ENCODE measurements around the gene ARPC5L. TPM values are rescaled to one million over a fixed set of nuclear protein-coding genes. Genes with fewer than 3 reads are reported as not detected.
A peak's percentile ranks its signal among the peaks of the same experiment; 100 is the strongest.

ARPC5L gene
- total RNA-seq, 1 donor from 2014 or later, result 10.1 TPM

DNA sequence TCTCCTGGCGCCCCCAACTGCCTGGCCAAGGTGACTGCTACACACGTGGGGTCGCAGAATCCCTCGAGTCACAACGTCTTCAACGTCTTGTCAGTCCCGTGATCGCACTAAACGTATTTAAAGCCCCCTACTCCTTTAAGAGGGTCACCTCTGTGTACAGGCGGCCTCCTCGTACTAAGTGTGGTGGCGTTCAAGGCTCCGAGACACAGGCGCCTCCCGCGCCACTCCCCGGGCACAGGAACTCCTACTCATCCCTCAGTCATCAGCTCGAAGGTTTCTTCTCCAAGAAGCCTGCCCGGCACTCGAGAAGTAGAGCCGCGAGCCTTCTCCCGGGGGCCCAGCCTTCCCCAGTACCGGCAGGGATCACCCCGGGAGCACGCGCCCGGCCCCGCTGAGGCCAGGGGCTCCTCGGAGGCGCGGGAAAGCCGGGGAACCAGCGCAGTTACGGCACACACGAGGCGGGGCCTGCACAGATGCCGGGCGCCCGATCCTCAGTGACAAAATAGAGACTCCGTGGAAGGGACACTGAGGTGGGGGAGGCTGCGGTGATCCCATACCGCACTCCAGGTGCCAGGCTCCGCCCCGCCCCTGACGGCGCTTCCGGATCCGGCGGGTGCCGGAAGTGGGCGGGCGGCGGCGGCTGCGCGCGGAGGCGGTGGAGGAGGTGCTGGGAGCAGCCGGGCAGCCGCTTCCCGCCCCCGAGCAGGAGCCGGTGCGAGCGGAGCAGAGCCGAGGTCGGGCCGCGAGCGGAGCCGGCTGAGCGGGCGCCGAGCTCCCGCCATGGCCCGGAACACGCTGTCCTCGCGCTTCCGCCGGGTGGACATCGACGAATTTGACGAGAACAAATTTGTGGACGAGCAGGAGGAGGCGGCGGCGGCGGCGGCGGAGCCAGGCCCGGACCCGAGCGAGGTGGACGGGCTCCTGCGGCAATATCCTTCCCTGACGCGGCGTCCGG lies 6.9 kb downstream of the ARPC5L start:
- peak; percentile 83 for DNase-seq

DNA sequence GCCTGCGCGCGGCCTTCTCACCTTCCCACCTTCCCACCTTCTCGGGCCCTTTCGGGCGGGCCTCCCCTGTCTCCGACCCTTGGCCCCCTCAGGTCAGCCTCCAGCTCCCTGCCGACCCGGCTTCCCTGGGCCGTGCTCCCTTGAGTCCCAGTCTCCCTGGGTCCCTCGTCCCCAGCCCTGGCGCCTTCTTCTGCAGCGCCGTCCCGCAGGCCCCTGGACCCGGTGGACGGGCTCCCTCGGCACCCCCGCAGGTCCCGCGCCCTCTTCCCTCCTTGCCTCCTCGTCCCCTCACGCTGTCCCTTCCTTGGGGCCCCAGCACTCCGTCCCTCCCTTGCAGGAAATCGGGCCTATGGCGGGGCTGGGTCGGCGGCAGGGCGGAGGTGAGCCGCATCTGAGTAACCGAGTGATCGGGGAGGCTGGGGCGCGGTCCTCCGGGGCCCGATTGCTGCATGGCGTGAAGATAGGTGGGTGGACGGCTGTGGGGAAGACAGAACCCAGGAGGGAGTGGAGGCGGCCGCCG lies 7.6 kb downstream of the ARPC5L start:
- DNase-seq, result no peak

DNA sequence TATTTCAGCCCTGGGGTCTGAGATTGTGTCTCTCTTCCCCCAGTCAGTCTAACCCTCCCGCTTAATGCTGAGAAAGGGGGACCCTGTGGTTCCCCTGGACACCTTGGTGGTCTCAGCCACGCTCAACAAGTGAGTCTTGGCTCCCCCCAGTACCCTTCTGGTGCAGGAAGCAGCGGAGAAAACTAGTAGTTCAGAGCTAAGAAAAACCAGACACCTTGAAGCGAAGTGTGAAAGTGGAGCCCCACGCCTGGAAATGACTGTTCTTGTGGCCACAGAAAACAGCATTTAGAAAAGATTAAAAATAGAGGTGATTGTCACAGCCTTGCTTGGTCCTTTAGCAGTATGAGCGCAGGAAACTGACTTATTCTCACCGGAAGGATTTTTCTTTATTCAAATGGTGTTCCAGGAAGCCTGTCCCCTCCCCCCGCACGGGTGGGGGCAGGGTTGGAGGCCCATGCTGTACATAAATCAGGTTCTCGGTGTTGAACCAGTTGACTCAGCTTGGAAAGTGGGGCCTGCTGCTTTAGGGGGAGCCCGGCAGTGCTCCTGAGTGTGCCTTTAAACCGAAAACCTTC lies 8.1 kb downstream of the ARPC5L start:
- no peak for DNase-seq

DNA sequence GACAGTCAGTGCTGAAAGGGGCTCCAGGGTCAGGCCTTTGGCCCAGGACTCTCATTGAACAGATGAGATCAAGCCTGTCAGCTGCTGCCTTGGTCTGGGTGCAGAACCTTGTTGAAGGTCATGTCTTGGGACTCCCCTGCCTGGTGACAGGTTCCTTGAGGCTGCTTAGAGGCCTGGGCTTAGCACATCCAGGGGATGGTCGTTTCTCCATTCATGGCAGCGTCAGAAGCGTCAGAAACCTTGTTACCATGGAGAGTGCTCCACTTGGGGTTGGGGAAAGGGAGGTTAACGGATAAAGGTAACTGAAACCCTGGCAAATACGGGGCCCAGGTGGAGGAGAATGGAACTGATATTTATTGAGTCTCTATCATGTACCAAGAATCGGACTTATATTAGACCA lies 8.8 kb downstream of the ARPC5L start:
- DNase-seq, result no peak

DNA sequence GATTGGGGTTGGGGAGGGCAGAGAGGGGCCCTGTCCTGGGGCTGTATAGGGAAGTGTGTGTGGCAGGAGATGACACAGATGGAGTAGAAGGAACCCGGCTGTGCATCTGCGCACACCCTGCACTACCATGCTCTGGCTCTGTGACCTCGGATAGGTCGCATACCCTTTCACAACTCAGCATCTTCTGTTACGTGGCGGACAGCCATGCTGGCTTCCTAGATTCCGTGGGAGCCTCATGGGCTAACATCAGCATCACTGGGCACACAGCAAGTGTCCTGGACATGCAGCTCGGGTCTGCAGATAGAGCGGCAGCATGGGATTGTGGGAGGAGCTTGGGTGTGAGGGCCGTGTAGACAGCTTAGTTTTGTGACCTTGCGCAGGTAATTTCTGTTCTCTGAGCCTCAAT lies 9.2 kb downstream of the ARPC5L start:
- no peak for DNase-seq

DNA sequence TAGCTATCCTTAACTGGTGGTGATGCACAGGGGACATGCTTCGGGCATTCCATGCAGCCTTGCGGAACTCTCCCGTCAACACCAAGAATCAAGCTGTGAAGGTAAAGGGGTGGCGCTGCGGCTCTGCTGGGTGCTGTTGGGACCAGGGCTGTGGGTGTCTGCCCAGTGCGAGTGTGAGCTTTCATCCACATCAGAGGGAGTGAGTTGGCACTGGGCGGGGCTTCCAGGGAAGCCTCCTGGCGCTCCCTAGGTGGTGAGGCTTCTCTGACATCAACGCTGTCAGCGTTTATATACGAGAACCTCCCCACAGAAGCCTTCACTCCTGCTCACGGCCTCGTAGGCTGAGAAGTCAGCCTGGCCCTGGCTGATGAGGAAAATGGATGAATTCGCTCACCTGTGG lies 11.7 kb downstream of the ARPC5L start:
- peak; percentile 61 for DNase-seq

DNA sequence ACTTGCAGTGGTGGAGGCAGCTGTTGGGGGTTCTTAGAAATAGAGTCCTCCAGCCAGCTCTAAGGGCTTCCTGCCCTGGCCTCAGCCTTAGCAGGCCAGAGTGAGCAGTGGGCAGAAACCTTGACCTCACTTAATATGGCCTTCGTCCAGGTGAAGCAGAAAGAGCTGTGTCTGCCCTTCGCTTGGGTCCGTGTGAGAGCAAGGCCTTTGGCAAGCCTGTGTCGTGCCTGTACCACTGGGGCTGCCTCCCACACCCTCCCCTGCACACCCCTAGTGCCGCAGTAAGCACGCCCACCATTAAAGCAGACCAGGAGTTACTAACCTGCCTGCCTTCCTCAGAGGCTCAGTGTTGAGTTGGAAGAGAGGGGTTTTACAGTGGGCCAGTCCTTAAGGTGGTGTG lies 13.6 kb downstream of the ARPC5L start:
- DNase-seq, result no peak

DNA sequence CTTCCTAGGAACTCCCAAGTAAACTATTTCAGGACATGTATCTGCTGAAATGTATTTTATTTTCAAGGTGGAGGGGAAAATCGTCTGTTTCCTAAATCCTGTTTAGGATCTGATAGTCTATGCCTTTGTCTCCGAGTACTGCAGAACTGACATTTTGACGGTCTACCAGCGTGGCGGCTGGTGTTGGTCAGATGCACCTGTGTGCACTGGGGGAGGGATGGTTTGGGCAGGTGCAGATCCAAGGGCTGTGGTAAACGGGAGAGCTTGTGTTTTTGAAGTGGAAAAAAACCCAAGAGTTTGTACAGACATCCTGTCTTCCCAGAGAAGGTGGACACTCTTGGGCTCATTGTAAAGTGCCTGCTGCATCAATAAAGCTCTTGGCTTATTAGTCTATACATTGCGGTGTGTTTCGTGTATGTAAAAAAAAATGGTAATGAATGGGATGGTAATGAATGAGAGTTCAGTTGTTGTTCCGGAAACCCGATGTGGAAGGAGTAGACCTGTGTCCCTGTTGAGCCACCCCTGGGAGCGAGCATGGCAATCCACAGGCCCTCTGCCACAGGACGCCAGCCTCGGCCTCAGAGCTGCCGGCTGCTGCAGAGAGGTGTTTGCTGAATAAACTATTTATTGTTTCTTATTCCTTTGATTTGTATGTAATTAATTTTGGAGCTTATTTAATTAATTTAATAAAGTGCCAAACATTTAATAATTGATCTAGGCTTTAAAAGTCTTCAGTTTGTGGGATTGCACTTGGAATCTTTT lies 15.3 kb downstream of the ARPC5L start:
- DNase-seq, result no peak

DNA sequence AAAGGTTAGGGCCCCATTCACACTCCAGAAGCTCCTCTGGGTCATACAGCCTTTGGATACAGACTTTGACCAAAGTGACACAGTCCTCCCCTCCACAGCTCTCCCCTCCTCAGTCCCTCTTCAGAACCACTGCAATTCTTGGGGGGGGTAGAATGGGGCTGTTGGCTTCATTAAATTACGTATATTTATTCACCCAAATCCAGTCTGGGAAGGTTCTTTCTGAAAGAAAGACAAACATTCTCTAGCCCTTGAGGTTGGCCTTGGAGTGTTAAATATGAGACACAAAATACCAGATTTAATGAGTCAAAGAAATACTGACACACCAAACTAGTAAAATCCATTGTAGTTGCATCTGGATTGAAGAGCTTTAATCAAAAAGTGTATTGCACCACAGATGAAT lies 16.1 kb downstream of the ARPC5L start:
- no peak for DNase-seq

DNA sequence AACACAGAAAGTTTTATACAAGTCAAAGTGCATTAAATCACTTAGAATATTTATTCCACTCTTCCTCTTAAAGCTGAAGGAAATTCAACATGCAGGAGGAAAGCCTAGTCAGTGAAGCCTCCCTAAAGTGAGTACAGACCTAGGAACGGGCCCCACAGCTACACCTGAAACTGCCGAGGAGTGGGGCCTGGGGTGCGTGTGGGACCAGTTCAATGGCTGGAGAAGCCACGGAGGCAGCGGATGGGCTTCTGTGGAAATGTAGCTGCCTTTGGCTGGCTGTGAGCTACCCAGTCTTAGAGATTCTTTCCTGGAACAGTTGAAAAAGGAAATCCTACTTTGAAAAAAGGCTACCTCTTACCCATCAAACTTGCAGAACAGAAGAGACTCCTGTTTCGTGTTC lies 16.6 kb downstream of the ARPC5L start:
- DNase-seq, result no peak

DNA sequence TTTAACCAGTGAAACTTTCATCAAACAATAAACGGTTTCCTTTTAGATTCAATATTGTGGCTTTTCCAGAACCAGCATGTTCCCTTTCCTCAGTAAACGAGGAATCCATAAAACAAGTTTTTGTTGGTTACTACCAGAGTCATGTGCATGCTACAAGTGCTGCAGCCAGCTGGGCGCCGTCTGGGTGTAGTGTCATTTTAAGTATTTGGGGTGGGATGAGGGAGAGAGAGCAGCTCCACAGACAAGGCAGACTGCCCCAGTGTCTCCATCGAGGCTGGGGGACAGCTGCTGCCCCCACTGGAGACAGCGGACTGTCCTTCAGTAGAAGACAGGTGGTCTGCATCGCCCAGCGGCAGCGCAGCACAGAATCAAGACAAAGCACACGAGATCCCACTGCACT lies 17.3 kb downstream of the ARPC5L start:
- DNase-seq, result no peak

DNA sequence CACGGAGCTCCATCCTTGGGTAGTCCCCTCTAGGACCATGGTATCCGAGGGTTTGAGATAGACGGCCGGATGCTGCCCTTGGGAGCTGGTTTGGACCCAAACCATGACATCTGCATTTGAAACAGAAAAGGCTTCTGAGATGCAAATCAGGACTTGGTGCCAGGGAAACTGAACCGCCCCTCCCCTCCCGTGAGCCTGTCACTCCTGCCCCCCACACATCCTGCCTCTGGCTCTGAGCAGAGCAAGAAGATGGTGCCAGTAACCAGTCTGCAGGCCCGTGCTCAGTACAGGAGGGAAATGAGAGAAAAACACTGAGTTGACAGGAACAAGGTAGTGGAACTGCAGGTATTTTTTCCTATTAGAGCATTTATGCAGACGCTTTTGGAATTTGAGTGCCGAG lies 18.6 kb downstream of the ARPC5L start:
- no peak for DNase-seq

DNA sequence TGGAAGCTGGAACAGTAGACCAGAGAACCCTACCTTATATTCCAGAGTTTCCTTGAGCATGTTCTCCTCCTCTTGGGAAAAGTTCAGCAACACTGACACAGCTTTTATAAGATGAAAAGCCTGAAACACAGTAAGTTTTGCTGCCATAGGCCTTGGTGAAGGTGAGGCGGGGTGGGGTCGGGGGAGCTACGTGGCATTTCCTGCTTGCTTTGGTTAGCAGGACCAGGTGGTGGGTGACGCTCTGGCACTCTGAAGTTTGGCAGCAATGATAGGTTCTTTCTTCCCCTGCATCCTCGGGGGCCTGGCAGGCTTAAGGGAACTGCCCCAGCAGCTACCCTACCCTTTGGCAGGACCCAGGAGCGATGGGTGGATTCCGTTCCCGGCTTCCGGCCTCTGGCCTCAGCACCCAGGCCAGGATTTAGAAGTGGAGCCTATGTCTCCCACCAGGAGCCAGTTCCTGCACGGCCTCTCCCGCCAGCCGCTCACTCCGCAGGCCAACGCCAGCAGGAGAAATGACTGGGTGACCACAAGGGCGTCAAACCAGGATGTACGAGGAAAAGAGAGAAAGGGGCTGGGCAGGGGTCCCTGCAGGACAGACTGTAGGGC lies 19.3 kb downstream of the ARPC5L start:
- no peak for DNase-seq

DNA sequence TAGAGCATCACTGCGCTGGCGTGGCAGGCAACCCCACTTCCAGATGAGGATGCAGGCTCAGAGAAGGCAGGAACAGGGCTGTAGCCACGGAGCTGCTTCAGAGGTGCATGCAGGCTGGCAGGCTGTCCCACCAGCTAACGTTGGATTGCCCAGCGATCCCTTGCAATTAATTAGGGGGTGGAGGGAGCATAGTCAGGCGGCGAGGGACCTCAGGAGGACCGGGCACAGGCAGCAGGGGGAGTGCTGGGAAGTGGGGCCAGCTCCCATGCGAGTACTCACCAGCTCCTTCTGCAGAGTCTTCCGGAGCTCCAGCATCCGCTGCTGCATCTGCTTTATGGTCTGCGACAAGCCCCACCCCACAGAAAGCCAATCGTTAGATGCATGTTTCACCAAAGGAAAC lies 20.3 kb downstream of the ARPC5L start:
- DNase-seq, result no peak

DNA sequence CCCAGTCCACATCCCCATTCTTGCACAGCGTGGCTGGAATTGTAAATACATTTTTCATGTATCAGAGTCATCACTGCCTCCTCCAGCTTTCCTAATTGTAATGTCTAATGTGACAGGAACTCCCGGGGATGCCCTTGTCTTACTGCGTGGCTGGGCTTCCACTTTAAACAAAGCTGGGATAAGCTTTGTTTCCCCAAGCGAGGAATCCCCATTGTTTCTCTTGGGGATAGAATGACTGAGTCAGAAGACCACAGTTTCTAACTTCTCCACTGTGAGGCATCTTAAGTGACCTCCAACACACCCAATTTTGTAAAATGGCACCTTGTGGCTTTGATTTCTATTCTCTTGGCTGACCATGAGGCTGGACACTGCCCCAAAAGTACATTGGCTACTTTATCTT lies 22.4 kb downstream of the ARPC5L start:
- DNase-seq, result no peak

DNA sequence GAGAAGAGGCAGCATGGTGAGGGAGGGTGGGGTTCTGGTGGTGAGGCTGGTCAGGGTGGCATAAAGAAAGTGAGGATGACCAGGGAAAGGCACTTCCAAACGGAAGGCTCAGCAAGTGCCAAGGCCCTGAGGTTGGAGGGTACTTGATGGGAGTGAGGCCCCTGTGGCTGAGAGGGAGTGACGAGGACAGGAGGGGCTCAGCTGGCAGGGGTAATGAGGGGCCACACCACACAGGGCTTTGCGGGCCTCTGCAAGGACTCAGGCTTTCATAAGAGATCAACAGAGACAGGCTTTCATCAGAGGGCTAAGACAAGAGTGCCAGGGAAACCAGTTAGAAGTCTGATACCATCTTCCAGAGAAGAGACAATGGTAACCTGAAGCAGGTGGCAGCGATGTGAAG lies 23.6 kb downstream of the ARPC5L start:
- DNase-seq, result no peak

DNA sequence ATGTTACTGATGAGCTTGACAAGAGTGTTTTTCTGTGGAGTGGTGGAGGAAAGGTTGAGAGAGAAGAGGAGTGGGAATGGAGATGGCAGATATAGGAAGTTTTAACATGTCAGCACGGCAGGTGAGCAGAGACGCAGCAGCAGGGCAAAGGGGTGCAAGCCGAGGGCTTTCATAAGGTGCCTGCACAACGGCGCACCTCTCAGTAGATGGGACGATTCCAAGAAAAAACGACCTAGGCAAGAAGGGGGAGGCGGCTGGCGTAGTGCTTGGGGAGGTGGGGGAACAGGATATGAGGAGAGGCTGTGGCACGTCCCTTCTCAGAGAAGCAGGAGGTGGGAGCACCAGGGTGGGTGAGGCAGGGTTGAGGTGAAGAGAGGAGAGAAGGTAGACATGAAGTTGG lies 24.5 kb downstream of the ARPC5L start:
- no peak for DNase-seq

DNA sequence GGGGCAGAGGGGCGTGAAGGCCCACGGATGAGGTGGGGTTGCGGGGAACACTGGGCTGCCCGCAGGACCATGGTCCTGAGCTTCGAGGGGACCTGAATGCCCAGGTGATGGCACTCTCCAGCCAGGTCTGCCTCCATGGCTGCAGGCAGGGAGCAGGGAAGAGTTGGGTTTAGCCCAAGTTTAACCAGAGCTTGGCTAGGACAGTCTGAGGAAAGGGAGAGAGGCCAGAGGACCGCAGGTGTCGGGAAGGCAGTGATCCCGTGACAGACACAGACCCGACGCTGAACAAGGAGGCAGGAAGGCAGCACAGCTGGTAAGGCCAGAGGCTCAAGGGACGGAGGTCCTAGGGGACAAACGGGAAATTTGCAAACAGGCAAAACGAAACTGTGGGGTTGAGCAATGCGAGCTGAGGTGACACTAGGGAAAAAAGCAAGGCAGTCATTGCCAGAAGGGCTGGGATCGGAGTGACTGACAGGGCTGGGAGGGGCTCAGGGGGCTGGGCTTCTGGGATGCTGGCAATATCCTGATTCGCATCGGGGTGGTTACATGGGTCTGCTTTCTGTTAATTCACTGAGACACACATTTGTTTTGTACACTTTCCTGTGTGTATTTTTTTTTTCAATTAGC lies 25.0 kb downstream of the ARPC5L start:
- DNase-seq, result no peak

DNA sequence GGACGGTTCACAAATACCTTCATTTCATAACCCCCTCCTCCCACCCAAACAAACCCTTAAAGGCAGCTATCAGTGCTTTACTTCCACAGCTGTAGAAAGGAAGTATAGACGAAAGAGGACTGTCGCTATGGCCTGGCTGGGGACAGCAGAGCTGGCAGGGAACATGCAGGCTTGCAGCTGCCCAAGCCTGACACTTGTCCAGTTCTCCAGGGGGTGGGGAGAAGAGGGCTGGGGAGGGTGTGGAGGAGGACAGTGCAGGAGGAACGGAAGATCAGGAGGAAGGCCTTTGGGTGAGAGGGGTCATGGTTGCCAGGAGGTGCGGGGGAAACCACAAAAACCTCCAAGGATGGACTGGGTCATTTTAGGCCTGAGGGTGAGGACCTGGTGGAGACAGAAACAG lies 25.9 kb downstream of the ARPC5L start:
- DNase-seq, result no peak

DNA sequence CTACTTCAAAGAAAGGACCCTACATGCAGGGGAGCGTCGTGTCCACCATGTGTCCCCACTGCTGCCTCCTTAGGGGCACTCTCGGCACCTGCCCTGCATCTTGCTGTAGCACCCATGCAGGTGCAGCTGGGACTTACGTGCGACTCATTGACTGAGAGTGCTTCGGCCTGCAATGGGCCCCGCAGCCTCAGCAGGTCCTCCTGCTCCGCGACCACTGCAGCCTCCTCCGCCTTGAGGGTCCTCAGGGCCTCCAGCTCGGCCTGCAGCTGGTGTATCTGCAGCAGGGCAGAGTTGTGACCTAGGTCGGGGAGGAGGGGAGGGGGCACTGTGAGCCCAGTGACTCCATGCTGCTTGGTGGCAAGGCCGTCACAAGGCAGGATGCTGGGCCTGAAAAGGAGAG lies 27.1 kb downstream of the ARPC5L start:
- DNase-seq, result no peak

DNA sequence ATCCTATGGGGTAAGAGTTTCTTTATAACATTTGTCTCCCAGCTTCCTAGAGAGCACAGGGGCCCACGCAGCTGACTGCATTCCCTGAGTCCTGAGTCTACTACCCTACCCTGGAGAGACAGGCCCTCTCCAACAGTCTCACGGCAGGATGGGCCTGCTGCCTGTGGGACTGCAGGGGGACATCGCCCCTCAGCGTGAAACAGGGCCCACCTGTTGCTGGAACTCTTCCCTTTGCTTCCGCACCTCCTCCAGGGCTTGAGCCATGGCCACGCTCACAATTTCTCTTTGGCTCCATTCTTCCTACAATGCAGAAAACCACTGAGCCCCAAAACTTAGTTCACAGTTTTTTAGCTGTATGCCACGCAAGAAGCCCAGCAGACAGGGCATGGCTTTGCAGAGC lies 28.2 kb downstream of the ARPC5L start:
- DNase-seq, result no peak

Data from occipital lobe (tissue), 2 donors.